Stimulated activated naive CD8-positive, alpha-beta T cell treated with anti-CD3 and anti-CD28 coated beads, Interleukin-15, Interleukin-2, amounts not matched to agents 100 ng/mL and 50 ng/mL, for 24 hours (primary cell): ENCODE data around the gene HNRNPR.
"Not testable (repeated sequence)": the region's sequence is repeated elsewhere in the genome, so short reads cannot be mapped to it uniquely, and the experiment has no call there.

Source experiments
- H3K27ac Mint-ChIP-seq: one replicate; pipeline ENCODE4 v1.8.0; 2021; ENCODE audit warnings: mild to moderate bottlenecking, mixed read lengths
- H3K27me3 Mint-ChIP-seq: one replicate; pipeline ENCODE4 v1.8.0; 2021; ENCODE audit warnings: mixed read lengths
- H3K36me3 Mint-ChIP-seq: one replicate; pipeline ENCODE4 v1.8.0; 2021; ENCODE audit warnings: low read depth, mixed read lengths
- H3K4me1 Mint-ChIP-seq: one replicate; pipeline ENCODE4 v1.8.0; 2021; ENCODE audit warnings: low read depth, mixed read lengths
- H3K4me3 Mint-ChIP-seq: one replicate; pipeline ENCODE4 v1.8.0; 2021; ENCODE audit warnings: mild to moderate bottlenecking, mixed read lengths
- H3K9me3 Mint-ChIP-seq: one replicate; pipeline ENCODE4 v1.8.0; 2021; ENCODE audit warnings: mixed read lengths

HNRNPR gene

GRCh38 chr1:23258082-23258481 lies 86.0 kb downstream of the HNRNPR start:
- H3K4me1 Mint-ChIP-seq, H3K9me3 Mint-ChIP-seq, H3K4me3 Mint-ChIP-seq, H3K36me3 Mint-ChIP-seq, H3K27ac Mint-ChIP-seq, H3K27me3 Mint-ChIP-seq: not testable (repeated sequence)

- not testable (repeated sequence) for H3K27ac Mint-ChIP-seq, H3K4me1 Mint-ChIP-seq, H3K27me3 Mint-ChIP-seq, H3K36me3 Mint-ChIP-seq, H3K9me3 Mint-ChIP-seq, H3K4me3 Mint-ChIP-seq
Measured at GRCh38 chr1:23257371-23257770, 86.7 kb downstream of the HNRNPR start.
